Umbilical cord (tissue), 2 donors: Measurements from ENCODE around the gene MAP3K4. TPM values are rescaled to one million over a fixed set of nuclear protein-coding genes. Genes with fewer than 3 reads are reported as not detected.

Source experiments
- DNase-seq: peaks from one replicate; pipeline ENCODE4 v3.0.0-alpha.2; 2015; ENCODE audit warnings: low spot score
- total RNA-seq: library from RNA; depleted of rRNA; stranded (reverse); fragments of >200 nt; gene quantifications from one replicate; pipeline ENCODE4 v1.2.3, GENCODE V29; 2014; ENCODE audit warnings: low replicate concordance; ENCODE audit not compliant: insufficient read depth

MAP3K4 gene
- total RNA-seq, 1 donor from 2014 or later, result 22.6 TPM

DNA sequence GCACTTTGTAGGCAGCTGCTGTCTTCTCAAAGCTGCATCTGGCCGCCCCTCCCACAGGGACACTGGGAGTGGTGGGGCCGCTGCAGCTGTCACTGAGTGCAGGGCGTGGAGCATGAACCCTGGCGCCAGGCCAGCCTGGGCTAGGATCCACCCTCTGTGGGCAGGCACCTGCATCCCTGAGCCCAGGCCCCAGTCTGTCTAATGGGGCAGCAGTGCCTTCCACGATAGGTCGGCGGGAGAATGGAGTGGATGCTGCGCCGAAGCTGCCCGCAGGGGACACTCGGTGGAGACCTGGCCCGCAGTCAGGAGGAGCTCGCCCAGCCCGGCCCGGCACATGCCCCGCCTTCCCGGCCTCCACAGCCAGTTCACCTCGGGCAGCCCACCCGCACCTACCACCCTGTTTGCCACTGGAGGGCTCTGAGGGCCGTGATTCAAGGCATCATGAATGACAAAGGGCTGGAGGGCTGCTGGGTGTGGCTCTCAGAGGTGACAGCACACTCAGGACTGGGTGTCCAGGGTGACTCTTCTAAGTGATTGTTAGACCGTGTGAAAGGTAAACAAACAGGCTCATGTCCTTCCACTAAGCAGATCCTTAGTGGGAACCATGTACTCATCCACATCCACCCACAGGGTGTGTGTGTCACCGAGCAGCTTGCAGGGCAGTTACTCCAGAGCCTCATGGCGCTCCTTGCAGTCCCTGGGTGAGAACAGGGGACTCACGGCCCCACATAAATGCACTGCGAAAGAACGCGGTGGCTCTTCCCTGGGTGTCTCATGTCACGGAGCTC is 148.4 kb downstream of the MAP3K4 start:
- no peak for DNase-seq

DNA sequence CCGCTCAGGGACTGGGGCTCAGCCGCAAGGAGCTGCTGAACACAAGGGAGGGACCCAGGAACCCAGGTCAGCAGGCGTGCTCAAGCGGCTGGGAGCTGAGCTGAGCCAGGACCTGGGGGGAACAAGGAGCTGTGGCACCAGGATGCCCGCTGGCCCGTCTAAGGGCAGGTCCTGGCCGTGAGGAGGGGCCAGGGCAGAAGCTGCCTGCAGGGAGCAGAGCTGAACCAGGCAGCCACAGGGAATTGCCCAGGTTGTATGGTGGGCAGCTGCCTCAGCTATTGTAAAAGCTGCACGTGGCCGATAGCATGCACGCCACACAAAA is 148.9 kb downstream of the MAP3K4 start:
- no peak for DNase-seq

DNA sequence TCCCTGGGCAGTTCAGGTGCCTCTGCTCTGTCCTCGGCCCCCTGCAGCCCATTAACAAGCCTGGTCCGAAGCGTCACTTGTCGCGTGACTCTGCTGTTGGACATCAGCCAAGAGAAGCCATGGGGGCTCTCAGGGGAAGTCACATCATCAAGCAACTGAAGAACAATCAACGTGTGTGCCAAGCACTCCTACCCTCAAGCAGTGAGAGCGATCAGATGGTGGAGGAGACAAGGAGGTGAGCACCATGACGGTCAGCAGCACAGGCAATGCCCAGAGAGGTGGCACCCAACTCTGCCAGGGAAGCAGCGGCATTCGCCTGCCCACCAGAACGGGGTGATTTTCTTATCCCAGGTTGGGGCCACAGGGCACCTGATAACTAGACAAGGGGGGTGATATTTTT is 149.6 kb downstream of the MAP3K4 start:
- DNase-seq, result no peak

DNA sequence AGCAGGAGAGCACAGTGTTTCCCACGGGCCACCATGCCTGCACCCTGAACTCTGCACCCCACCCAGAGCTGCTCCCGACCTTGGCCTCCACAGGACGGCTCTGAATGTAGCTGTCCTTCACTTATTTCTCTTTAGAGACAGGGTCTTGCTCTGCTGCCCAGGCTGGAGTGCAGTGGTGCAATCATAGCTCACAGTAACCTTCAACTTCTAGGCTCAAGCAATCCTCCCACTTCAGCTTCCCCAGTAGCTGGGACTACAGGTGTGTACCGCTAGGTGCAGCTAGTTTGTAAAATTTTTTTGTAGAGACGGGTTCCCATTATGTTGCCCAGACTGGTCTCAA is 151.4 kb downstream of the MAP3K4 start:
- no peak for DNase-seq

DNA sequence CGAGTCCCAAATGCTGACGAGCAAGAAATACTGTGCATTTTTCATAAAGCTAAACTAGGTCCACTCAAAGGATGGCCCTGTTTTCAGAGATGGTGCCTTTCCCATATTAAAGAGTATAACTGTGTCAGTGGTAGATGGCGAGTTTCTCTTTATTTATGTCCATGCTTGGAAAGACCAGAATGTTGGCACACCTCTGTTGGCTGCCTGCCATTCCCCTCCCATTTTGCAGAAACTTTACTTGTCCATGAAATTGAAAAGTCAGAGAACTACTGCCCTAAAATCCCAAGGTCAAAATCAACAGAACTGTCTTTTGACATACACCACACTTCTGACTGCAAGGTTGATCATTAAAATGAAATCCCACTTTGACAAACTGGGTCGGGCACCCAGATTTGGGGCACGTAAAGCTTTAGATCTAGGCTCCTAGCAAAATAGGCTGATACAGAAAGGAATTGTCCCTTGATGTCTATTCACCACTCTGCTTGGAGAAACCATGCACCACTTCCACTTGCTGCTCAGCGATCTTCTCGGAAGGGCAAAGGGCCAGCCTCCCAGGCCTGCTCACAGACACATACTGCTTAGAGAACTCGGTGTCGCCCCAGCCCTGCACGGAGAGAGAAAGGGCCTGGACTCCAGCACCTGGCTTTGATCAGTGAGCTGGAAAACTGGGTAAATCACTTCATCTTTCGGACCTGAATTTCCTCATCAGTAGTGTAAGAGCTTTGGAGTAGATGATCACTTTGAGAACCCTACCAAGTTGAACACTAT is 152.3 kb downstream of the MAP3K4 start:
- DNase-seq, result no peak

DNA sequence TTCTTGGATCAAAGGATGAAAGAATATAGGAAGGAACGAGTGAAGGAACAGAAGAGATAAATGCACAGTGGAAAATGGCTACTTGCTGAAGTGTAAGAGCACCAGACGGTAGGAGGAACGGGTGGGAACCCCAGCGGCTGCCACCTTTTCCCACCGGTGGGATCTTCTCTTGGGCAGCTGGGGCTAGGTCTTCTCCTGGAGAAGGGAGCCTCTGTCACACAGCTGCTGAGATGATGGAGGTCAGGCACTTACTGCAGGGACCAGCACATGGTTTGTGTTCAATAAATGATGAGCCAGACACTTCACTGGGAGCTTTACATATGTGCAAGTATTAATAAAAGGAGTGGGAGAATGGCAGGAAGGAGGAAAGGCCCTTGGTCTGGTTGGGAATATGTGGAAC is 158.6 kb downstream of the MAP3K4 start:
- DNase-seq, result no peak

DNA sequence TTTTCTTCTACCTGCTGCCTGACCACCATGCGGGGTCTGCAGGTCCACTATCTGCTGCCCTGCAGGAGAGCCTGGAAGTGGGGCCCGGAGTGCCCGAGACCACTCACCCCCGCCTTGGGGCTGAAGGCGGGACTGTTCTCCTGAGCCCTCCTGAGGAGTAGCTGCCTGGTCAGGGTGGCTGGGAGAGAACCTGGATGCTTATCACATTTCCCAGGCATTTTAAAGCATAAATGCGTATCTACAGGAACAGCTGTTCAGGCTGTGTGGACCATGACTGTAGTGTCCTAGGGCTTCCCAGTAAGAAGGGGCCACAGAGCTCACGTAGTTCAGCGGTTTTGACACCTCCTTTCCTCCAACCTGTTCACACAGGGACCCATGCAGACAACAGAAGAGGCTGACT is 159.0 kb downstream of the MAP3K4 start:
- no peak for DNase-seq

DNA sequence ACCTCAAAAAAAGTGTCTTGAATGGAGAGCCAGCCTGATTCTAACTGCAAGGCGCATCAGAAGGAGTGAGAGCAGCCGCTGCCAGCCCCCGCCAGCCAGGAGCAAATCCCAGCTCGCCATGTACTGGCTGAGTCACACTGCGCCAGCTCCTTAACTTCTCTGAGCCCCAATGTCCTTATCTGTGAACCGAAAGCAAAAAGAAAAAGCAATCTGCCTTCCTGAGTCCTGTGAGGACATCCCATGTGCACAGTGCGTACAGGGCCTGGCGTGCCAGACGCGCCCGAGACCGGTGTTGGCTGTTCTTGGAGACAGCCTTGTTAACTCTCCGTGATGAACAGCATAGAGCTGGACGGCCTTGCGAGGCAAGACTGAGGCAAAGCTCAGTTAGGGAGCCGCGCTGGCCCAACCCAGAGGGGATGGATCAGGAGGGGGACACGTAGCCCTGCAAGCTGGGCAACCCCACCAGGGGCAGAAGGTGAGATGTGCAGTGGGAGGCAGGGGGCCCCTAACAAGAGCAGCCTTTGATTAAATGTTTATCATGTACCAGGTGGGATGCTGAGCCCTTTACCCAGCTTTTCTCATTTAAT is 159.6 kb downstream of the MAP3K4 start:
- DNase-seq, result no peak

DNA sequence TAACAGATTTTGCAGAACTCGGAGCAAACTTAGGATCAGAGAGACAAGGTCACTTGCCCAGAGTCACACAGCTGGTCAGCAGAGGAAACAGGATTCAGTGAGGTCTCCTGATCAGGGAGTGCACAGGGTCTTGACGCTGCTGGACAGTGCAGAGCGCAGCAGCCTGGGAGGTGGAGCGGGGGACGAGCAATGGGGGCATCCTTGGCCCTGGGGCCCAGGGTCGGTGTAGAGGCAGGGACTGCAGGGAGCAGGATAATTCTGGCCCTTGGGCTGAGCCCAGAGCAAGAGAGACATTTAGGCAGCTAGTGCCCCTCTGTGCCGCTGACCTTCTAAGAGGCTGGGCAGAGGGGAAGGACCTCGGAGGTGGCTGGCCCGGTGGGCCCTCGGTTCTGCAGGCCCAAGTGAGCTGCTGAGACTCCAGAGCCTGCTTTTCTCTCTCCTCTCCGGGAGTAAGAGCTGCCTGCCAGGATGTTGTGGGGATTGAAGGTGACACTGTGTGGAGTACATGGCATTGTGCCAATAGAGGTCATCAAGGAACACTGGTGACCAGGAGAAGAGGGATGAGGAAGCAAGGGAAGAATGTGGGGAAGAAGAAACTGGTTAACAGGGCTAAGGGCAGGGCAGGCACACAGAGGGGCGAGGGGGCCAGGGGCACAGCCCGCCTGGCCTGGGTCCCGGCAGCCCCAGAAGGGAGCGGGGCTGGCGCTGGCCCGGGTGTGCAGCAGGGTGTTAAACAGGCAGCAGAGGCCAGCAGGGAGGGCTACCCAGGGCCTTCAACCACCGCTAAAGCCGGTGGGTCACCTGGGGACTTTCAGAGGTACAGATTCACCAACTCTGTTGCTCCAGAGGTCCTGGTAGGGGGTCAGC is 160.3 kb downstream of the MAP3K4 start:
- no peak for DNase-seq

DNA sequence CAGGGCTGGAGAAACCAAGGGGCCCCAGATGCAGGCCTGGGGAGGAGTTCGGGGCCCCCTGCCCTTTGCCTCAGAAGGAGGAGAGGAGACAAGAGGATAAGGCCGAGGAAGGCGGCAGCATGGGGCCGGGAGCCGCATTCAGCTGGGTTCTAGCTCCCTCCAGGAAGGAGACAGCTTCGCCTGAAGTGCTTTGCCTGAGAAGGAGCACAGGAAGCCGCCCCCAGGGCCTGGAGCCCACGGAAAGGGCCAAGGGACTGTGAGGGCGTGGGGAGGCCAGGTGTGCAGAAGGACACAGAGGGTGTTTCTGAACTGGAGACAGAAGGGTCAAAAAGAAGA is 160.9 kb downstream of the MAP3K4 start:
- DNase-seq, result no peak

DNA sequence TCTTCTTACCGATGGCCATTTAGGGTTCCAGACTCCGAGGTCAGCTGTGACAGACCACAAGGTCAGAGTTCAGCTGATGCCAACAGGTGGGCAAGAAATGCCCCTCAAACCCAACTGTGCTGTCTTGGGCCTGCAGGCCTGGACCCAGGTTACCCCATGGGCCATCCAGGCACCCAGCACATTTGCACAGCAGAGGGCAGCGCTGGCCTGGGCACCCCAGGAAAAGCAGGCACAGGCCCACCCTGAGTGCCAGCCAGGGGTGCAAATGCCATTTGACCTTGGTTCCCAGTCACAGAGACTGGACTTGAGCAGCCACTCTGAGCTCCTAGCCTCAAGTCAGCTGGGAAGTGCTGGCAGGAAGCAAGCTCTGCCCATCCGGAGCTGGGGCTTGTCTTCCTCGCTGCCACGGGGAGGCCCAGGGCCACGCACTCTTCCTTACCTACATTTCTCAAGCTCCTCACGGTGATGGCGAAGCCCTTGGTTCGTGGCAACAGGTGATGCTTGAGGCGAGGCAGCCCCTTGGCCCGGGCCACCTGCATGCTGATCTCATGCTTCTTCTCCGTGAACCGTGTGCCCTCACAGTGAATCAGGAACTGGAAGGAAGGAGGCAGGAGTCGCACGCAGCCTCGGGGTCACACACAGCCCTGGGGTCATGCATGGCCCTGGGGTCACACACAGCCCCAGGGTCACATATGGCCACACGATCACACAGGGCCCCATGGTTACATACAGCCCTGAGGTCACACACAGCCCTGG is 161.5 kb downstream of the MAP3K4 start:
- no peak for DNase-seq

DNA sequence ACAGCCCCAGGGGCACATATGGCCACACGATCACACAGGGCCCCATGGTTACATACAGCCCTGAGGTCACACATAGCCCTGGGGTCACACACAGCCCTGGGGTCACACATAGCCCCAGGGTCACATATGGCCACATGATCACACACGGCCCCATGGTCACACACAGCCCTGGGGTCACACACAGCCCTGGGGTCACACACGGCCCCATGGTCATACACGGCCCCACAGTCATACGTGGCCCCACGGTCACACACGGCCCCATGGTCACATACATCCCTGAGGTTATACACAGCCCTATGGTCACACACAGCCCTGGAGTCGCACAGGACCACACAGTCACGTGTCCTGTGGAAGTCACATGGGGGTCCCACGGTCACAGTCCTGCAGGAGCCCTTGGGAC is 162.2 kb downstream of the MAP3K4 start:
- DNase-seq, result no peak

DNA sequence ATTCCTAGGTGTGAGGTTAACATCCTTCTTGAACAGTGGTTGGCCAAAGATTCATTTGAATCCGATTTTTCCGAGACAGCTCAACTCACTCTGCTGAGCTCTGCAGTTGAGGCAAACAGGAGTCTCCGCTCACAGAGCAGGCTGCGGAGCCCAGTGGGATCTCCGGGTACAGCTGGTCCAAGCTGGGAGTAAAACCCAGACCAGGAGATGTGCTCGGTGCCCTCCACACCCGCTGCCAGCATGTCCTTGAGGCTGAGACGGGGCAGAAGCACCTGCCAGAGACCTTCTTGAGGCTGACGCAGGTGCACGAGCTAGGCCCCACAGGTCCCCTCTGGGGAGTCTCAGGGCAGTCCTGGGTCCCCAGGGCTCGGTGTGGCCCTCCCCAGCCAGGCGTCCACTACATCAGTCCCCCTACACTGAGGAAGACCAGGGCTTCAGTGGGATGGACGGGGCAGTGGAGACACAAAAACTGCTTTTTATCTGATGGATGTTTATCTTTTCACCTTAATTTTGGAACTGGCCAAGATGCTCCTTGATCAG is 163.3 kb downstream of the MAP3K4 start:
- no peak for DNase-seq

DNA sequence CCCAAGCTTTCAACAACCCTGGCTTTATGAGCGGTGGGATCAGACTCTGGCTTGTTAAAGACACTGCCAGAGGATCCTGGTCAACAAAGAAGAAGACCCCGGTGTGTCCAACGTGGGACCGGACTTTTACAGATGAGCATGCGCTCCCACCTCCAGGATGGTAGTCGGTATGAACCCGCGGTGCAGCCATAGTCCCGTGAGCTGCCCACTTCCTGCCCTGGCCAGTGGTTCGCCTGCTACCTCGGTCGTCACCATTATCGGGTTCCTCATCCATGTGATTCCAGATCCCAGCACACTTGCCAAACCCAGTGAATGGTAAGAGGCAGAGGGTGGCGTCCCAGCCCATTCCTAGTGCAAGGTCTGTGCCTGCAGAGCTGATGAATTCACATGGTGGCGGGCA is 169.6 kb downstream of the MAP3K4 start:
- no peak for DNase-seq

DNA sequence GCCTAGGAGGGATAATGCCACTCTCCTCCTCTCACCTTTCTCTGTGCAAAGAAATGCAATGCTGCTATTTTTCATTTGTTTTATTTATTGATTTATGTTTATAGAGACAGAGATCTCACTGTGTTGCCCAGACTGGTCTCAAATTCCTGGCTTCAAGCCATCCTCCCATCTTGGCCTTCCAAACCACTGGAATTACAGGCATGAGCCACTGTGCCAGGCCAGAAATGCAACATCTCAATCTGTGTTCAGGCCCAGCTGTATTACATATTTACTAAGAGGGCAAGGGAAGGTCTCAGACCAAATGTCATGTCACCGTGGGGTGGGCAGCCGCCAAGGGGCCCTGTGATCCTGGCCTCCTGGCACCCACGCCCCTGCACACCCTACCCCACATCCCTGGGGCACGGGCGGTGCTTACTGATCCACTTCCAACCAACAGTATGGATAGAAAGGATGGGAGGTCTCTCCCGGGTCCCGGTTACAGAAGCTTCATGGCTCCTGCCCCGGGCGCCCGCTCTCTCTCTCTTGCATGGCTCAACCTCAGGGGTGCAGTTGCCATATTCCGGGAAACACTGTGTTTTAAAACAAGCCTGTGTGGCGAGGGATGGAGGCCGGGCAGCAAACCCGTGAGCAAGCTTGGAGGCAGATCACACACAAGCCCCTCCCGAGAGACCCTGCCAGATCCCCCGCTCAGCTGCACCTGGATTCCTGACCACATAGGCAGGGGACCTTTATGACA is 170.5 kb downstream of the MAP3K4 start:
- DNase-seq, result no peak

DNA sequence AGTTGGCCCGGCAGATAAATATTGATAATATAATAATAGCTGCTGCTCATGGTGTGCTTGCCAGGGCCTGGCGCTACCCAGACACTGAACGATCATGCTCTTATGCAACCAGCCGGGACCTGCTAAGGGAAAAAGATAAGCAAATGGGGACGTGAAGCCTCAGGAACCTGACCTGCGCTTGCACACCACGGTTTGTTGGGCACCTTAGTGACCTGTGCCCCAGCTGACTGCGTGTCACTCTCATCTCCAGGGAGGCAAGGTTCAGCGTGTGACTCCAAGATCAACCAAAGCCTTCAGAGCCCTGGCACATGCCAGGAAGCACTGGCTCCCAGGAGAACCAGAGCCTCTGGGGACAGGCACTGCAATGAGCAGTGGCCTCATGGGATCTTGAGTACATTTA is 171.2 kb downstream of the MAP3K4 start:
- no peak for DNase-seq

DNA sequence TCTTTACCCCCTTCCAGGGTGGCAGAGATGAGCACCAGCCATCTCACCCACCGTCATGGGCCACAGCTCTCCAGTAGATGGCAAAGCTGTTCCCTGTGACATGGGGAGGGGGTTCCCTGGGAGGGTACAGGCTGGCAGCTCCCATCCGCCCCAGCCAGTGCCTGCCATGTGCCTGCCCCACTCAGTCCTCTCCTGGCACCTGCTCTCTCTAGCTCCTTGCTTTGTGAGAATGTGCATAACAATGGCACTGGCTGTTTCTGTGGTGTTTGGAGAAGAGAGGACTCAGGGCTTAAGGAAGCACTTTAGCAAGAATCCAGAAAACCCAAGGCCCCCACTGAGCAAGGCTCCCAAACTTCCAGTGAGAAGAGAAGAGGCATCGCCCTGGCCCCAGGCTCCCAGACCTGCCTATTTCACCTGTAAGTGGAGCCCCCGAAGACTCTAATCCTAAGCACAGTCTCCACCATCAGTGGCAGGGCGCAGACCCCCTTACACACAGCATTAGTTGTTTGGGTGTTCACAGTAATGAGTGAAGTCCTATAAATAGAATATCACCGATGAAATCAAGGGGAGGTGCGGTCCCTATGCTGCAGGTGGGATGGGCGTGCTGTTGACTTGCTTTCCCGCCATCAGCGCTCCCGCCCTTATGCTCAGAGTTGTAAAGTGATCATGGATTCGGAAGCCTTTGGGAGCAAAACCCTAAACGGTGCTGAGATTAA is 172.1 kb downstream of the MAP3K4 start:
- no peak for DNase-seq

DNA sequence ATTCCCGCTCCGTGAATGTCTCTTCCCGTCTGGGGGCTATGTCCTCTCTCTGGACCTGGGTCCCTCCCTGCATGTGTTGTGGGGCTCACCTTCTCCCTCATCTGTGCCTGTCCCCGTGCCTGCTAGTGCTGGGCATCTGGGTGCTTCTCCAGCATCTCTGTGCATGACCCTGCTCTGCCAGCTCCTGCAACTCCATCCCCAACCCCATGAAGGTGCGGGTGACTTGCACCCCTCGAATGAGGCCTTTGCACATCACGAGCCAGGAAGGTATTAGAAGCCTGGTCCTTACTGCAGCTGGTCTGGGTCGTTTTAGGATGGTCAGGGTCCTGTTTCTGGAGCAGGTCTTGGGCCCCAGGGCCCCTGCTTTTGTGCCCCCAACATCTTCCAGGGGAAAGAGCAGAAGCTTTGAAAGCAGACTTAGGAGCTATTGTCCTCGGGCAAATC is 172.6 kb downstream of the MAP3K4 start:
- DNase-seq, result no peak

DNA sequence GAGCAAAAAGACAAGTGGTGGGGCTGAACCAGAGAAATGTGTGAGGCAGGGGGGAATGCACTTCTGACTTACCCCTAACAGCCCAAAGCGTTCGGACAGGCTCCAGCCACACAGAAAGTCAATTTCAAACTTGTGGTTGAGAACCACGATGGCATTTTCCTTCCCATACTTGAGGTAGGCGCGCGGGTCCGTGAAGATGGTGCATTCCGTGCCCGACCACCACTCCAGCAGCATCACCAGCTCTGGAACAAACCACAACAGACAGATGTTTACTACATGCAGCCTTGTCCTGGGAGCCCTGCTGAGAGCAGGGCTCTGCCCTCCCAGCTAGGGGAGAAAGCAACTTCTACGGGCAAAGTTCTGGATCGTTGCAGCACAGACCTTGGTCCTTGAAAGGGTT is 174.6 kb downstream of the MAP3K4 start:
- no peak for DNase-seq

DNA sequence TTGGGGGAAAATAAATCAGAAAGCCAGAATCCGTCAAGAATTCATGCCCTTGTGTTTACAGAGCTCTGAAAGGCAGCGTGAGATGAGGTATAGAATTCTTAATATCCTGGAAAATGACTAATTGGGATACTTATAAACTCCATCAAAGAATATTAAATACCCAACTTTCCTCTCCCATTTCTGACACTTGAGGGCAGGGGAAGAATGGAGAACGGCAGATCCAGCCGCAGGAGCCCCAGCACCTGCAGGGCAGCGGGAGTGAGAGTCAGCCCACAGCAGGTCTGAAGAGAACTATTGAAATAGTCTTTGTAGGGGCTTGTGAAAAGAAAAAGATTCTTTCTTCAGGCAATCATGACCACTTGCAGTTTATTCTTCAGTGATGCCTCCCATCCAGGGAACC is 175.1 kb downstream of the MAP3K4 start:
- no peak for DNase-seq
